ENCODE results near the gene GSN. TPM values are rescaled to one million over a fixed set of nuclear protein-coding genes. Genes with fewer than 3 reads are reported as not detected.
A peak's percentile ranks its signal among the peaks of the same experiment; 100 is the strongest.

The GSN gene
- total RNA-seq, 1 donor from 2014 or later: 521 TPM

DNA sequence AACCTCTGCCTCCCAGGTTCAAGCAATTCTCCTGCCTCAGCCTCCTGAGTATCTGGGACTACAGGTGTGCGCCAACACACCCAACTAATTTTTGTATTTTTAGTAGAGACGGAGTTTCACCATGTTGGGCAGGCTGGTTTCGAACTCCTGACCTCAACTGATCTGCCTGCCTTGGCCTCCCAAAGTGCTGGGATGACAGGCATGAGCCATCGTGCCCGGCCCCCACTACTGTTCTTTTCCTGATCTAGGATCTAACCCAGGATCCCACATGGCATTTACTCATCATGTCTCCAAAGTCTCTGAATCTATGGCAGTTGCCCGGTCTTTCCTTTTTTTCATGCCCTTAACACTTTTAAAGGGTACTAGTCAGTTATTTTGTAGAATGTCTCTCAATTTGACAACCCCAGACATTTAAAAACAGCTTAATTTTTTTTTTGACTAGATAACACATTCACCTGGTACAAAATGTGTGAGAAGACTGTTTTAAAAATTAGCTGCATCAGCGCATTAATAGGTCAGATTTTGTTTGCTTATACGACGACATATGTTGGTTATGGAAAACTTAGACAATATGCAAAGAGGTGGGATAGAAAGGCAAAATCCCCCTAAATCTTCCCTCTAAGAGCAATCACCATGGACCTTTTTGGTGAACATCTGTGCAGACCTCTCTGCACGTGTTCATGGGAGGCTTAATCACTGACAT lies 55.6 kb downstream of the GSN start:
- DNase-seq (ENCODE audit: low spot score): no peak

DNA sequence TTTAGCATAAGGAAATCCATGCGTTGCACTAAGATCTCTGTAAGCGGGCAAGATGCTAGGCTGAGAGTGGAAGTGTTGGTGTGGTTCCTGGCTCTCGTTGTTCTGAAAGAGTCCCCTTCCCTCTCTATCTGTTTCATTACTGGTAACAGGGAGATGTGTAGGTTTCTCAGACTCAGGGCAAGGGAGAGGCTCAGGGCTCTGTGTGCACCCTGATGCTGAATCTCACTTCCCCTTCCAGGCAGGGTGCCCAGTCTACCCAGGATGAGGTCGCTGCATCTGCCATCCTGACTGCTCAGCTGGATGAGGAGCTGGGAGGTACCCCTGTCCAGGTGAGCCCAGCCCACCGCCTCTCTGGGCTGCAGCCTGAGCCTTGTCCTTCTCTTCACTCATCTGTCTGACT lies 56.4 kb downstream of the GSN start:
- DNase-seq (ENCODE audit: low spot score): no peak

- DNase-seq (ENCODE audit: low spot score): no peak
These were observed 56.8 kb downstream of the GSN start for GRCh38 chr9:121324755-121325154.

- no peak for DNase-seq (ENCODE audit: low spot score)
These were observed 57.4 kb downstream of the GSN start for GRCh38 chr9:121325387-121325786.

DNA sequence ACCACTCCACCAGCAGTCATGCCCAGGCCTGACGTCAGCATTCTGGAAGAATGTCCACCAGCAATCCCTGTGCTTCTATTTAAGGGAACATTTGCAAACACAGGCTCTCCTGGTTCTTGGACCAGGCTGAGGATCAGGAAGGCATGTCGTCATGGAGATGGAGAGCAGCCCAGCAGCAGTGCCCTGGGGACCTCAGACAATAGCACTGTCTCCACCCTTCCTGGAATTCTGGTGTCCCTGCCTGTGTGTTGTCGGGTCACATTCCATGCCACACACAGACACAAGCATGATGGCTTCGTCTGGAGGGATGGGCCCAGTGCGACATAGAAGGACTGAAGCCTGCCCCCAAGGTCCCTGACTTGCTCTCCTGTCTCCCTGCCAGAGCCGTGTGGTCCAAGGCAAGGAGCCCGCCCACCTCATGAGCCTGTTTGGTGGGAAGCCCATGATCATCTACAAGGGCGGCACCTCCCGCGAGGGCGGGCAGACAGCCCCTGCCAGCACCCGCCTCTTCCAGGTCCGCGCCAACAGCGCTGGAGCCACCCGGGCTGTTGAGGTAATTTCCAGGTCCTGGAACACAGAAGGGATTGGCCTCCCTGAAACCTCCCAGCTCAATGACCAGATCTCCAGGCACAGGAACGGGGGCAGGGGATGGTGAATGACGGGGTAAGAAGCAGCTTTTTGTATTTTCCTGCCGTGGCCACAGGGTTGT lies 58.3 kb downstream of the GSN start:
- peak; percentile 82 for DNase-seq (ENCODE audit: low spot score)

- DNase-seq (ENCODE audit: low spot score): no peak
These were observed 59.1 kb downstream of the GSN start for GRCh38 chr9:121326901-121327613.

GRCh38 chr9:121328476-121328875 lies 60.5 kb downstream of the GSN start:
- DNase-seq (ENCODE audit: low spot score): no peak

GRCh38 chr9:121328876-121329681 lies 61.1 kb downstream of the GSN start:
- no peak for DNase-seq (ENCODE audit: low spot score)

DNA sequence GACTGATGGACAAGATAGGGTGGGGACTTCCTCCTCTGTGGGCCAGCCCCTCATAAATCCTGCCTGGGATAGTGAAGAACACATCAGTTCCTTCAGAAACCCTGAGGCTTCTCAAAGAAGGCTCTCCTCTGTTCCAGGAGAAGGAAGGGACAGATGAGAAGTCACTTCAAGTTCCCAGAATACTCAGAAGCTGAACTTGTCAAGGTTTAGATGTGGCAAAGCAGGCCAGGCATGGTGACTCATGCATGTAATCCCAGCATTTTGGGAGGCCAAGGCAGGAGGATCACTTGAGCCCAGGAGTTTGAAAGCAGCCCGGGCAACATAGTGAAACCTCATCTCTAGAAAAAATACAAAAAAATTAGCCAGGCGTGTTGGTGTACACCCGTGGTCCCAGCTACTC lies 63.6 kb downstream of the GSN start:
- no peak for DNase-seq (ENCODE audit: low spot score)

GRCh38 chr9:121331992-121332685 lies 64.2 kb downstream of the GSN start:
- no peak for DNase-seq (ENCODE audit: low spot score)

GRCh38 chr9:121333950-121334773 lies 66.2 kb downstream of the GSN start:
- DNase-seq (ENCODE audit: low spot score): no peak

DNA sequence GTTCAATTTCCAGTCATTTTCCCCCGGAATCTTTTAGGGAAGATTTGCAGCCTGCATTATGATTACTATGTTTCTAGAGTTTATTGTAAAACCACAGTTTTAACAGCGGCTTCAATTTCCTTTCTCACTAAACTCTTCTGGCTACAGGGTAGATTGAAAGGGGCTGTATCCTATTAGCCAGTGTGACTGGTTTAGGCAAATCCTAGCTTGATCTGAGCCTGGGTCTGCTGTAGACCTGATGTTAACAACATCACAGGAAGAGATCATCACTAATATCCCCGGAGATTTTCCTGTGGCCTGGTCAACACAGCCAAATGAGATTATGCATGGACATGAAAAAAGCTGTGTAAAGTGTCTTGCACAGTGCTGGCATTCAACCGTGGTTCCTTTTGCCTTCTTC lies 68.7 kb downstream of the GSN start:
- no peak for DNase-seq (ENCODE audit: low spot score)

GRCh38 chr9:121339437-121339836 lies 71.5 kb downstream of the GSN start:
- DNase-seq (ENCODE audit: low spot score): no peak

GRCh38 chr9:121340676-121341392 lies 72.9 kb downstream of the GSN start:
- no peak for DNase-seq (ENCODE audit: low spot score)

DNA sequence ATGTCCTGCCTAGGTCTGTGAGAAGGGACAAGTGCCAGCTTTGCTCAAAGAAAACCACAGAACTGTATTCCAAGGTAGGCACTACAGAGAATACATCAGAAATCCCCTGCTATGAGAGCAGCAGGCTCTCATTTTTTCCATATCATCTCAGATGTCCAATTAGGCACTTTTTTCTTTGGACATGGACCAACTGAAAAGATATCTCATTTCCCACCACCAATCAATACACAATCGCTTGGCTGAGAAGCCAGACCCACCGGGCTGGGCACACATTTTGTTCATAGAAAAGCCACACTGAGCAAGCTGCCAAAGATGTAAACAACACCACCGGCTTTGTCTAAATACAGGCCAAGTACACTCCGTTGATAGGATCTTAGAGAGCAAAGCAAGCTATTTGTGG lies 76.2 kb downstream of the GSN start:
- no peak for DNase-seq (ENCODE audit: low spot score)

- DNase-seq (ENCODE audit: low spot score): no peak
These were observed 77.1 kb downstream of the GSN start for GRCh38 chr9:121345070-121345469.

DNA sequence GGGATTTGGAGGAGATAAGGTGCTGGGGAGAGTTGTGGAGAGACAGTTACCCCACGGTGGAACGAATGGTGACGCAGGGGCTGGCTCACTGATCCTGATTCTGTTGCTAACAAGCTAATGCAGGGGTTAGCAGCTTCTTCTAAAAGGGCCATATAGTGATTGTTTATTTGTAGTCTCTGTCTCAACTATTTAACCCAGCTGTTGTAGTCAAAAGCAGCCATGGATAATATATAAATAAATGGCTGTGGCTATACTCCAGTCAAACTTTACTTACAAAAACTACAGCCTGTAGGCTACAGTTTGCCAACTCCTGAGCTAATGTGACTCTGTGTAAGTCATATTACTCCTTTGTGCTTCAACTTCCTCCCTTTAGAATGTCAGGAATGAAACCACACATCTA lies 80.3 kb downstream of the GSN start:
- DNase-seq (ENCODE audit: low spot score): no peak

DNA sequence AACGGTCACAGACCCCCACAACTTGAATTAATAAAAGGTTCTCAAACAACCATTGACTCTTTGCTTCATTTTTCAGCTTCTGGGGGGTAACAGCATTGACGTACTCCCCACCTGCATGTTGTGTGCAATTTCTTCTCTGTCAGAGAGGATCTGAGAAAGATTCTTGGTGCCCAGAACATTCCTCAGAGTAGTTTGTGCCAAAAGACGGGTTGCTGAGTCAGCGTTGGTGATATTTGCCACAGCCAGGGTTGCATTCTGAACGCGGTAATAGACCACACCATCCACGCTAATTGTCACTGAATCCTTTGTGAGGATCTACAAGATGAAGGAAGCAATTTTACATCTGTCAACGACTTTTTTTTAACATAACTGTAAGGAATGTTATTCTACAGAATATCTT lies 81.0 kb downstream of the GSN start:
- no peak for DNase-seq (ENCODE audit: low spot score)

DNA sequence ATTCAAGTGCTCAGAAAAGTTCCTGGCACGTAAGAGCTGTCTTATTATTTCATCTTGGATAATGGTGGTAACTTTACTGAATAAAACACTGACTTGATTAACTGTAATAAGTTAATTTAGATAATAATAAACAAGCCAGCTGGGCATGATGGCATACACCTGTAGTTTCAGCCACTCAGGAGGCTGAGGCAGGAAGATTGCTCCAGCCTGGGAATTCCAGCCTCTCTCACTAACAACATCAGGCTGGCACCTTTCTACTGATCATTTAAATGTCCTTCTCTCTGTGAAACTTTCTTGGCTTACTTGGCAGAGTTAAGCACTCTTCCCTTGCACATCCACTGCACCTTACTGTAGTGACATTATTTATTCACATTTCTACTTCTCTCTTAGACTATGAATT lies 82.1 kb downstream of the GSN start:
- DNase-seq (ENCODE audit: low spot score): no peak

GRCh38 chr9:121350993-121351561 lies 83.1 kb downstream of the GSN start:
- DNase-seq (ENCODE audit: low spot score): peak; percentile 84
